22Rv1 (cell line): ENCODE data around the gene NUP210.

Experiments
- CTCF ChIP-seq: fragments of 450-650 bp; IDR thresholded peaks from 2 replicates; pipeline ENCODE4 v1.5.1; 2017; ENCODE audit warnings: mild to moderate bottlenecking
- ZFX ChIP-seq: fragments of 450-650 bp; IDR thresholded peaks from 2 replicates; pipeline ENCODE4 v1.6.1; 2017; ENCODE audit warnings: antibody characterized with exemption, borderline replicate concordance

- TF ChIP-seq CTCF (no peak), ZFX (no peak)
Measured at GRCh38 chr3:13426591-13426990, 6.5 kb upstream of the NUP210 start.
